ENCODE results near the gene GLE1. TPM values are rescaled to one million over a fixed set of nuclear protein-coding genes. Genes with fewer than 3 reads are reported as not detected.

Gene GLE1
- total RNA-seq, 8 experiments from 2014 or later: 11.9 to 30.4 (median 17.3) TPM

- in situ Hi-C loops (cut with MboI; ENCODE audit: low pct_unique_long_range_greater_than_20kb in 2 of 9, low sequenced_read_pairs in 9 of 9, unreplicated experiment in 9 of 9): no loop called here
- Histone ChIP-seq H3K4me1 (replicated peaks in 1 of 2) (no peaks in the 10 kb centered on the region), H3K27ac (no peak overlapping the region), H3K4me3 (no peak overlapping the region)
- WGBS, 10 experiments: 87 to 100% (median 97%) methylated on average over 1 to 8 of the region's 10 CpGs; no CpG with 5 or more reads in 1 of the 10 experiments
- ATAC-seq (replicated peaks in 6 of 8): no peak
These were observed 23.0 kb upstream of the GLE1 start for GRCh38 chr9:128481561-128481960.

GRCh38 chr9:128482186-128482585 lies 22.3 kb upstream of the GLE1 start:
- ATAC-seq (replicated peaks in 6 of 8): no peak
- Histone ChIP-seq H3K27ac (no peak overlapping the region), H3K4me1 (replicated peaks in 1 of 2) (no peaks in the 10 kb centered on the region), H3K4me3 (no peak overlapping the region)
- in situ Hi-C loops (cut with MboI; ENCODE audit: low pct_unique_long_range_greater_than_20kb in 2 of 9, low sequenced_read_pairs in 9 of 9, unreplicated experiment in 9 of 9): no loop called here
- 85 to 100% (median 98%) methylated on average over 3 to 7 of the region's 7 CpGs; no CpG with 5 or more reads in 1 of the 10 experiments for WGBS, 10 experiments

GRCh38 chr9:128484686-128485413 lies 19.7 kb upstream of the GLE1 start:
- WGBS, 10 experiments: 83 to 100% (median 100%) methylated on average over 1 to 5 of the region's 17 CpGs; no CpG with 5 or more reads in 3 of the 10 experiments
- Histone ChIP-seq H3K27ac (no peak overlapping the region), H3K4me3 (no peak overlapping the region), H3K4me1 (replicated peaks in 1 of 2) (no peaks in the 10 kb centered on the region)
- in situ Hi-C loops (cut with MboI; ENCODE audit: low pct_unique_long_range_greater_than_20kb in 2 of 9, low sequenced_read_pairs in 9 of 9, unreplicated experiment in 9 of 9): no loop called here
- no peak for ATAC-seq (replicated peaks in 6 of 8)

GRCh38 chr9:128485414-128485855 lies 19.1 kb upstream of the GLE1 start:
- no peak overlapping the region for H3K27ac ChIP-seq
- no peak overlapping the region for H3K4me3 ChIP-seq
- no peak for ATAC-seq (replicated peaks in 6 of 8)

DNA sequence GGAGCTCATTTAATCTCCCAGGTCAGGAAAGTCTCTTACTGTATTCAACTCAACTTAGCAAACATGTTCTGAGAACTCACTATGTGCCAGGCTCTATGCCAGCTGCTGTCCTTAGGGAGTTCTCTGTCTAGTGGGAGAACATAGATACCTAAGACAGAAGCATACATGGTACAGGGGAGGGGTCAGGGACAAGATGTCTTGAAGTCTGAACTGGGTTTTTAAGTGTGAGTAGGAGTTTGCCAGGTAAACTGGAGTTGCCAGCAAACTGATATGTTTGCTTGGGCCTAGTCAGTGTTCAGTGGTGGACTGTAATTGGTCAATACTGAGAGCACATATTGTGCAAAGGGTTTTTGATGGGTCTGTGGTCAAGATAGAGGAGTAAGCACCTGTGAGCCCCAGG lies 18.3 kb upstream of the GLE1 start:
- in situ Hi-C loops (cut with MboI; ENCODE audit: low pct_unique_long_range_greater_than_20kb in 2 of 9, low sequenced_read_pairs in 9 of 9, unreplicated experiment in 9 of 9): no loop called here
- H3K4me1 ChIP-seq (replicated peaks in 1 of 2): no peaks in the 10 kb centered on the region
- no peak for ATAC-seq (replicated peaks in 6 of 8)
- H3K4me3 ChIP-seq: no peak overlapping the region
- no peak overlapping the region for H3K27ac ChIP-seq

More at GRCh38 chr9:128485414-128485855, 19.1 kb upstream of the GLE1 start:
- in situ Hi-C loops (cut with MboI; ENCODE audit: low pct_unique_long_range_greater_than_20kb in 2 of 9, low sequenced_read_pairs in 9 of 9, unreplicated experiment in 9 of 9): no loop called here
- WGBS, 10 experiments: 86 to 100% methylated on average over 1 to 2 of the region's 7 CpGs; no CpG with 5 or more reads in 8 of the 10 experiments
- no peaks in the 10 kb centered on the region for H3K4me1 ChIP-seq (replicated peaks in 1 of 2)

DNA sequence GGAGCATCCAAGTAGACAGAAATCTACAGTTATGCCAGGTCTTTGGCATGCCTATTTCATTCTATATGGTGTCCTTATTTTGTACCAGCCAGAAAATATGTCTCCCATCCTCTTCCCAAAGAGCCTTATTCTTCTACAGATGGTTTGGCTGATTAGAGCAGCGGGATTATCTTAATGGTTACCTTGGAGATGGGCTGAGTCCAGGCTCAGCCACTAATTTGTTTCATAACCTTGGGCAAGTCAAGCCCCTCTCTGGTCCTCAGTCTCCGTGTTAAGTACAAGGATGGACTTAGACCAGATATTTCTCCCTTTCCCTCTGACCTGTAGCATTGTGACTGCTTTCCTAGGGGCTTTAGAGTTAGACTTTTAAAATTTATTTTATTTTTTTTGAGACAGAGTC lies 11.1 kb upstream of the GLE1 start:
- in situ Hi-C loops (cut with MboI; ENCODE audit: low pct_unique_long_range_greater_than_20kb in 2 of 9, low sequenced_read_pairs in 9 of 9, unreplicated experiment in 9 of 9): no loop called here
- WGBS, 10 experiments: 80 to 100% (median 100%) methylated on average over 1 to 2 of the region's 2 CpGs; no CpG with 5 or more reads in 3 of the 10 experiments
- no peak for ATAC-seq (replicated peaks in 6 of 8)
- Histone ChIP-seq H3K4me1 (replicated peaks in 1 of 2) (no peaks in the 10 kb centered on the region), H3K27ac (no peak overlapping the region), H3K4me3 (no peak overlapping the region)

- no peaks in the 10 kb centered on the region for H3K4me1 ChIP-seq (replicated peaks in 1 of 2)
- in situ Hi-C loops (cut with MboI; ENCODE audit: low pct_unique_long_range_greater_than_20kb in 2 of 9, low sequenced_read_pairs in 9 of 9, unreplicated experiment in 9 of 9): no loop called here
- WGBS, 10 experiments: 50 to 100% (median 80%) methylated on average over 1 to 8 of the region's 13 CpGs; no CpG with 5 or more reads in 3 of the 10 experiments
- H3K27ac ChIP-seq: no peak overlapping the region
- no peak overlapping the region for H3K4me3 ChIP-seq
- ATAC-seq (replicated peaks in 6 of 8): peak in 2 of 8 experiments; percentile 31 to 55
These were observed 10.3 kb upstream of the GLE1 start for GRCh38 chr9:128494108-128494745.

- H3K27ac ChIP-seq: no peak overlapping the region
- in situ Hi-C loops (cut with MboI; ENCODE audit: low pct_unique_long_range_greater_than_20kb in 2 of 9, low sequenced_read_pairs in 9 of 9, unreplicated experiment in 9 of 9): no loop called here
- H3K4me1 ChIP-seq (replicated peaks in 1 of 2): no peaks in the 10 kb centered on the region
- ATAC-seq (replicated peaks in 6 of 8): peak in 1 of 8 experiments; percentile 19
- H3K4me3 ChIP-seq: no peak overlapping the region
- WGBS, 10 experiments: 56 to 100% (median 82%) methylated on average over 1 to 5 of the region's 5 CpGs; no CpG with 5 or more reads in 2 of the 10 experiments
These were observed 9.8 kb upstream of the GLE1 start for GRCh38 chr9:128494746-128495129.

GRCh38 chr9:128495296-128495695 lies 9.2 kb upstream of the GLE1 start:
- no peaks in the 10 kb centered on the region for H3K4me1 ChIP-seq (replicated peaks in 1 of 2)
- H3K27ac ChIP-seq: no peak overlapping the region
- ATAC-seq (replicated peaks in 6 of 8): no peak
- in situ Hi-C loops (cut with MboI; ENCODE audit: low pct_unique_long_range_greater_than_20kb in 2 of 9, low sequenced_read_pairs in 9 of 9, unreplicated experiment in 9 of 9): no loop called here
- no peak overlapping the region for H3K4me3 ChIP-seq
- WGBS, 10 experiments: 38 to 83% (median 60%) methylated on average over 1 of the region's 1 CpG; no CpG with 5 or more reads in 5 of the 10 experiments

GRCh38 chr9:128495804-128496417 lies 8.6 kb upstream of the GLE1 start:
- no peak overlapping the region for H3K27ac ChIP-seq
- 76 to 88% (median 83%) methylated on average over 2 to 6 of the region's 6 CpGs; no CpG with 5 or more reads in 4 of the 10 experiments for WGBS, 10 experiments
- H3K4me1 ChIP-seq (replicated peaks in 1 of 2): no peaks in the 10 kb centered on the region
- no peak for ATAC-seq (replicated peaks in 6 of 8)
- no peak overlapping the region for H3K4me3 ChIP-seq
- in situ Hi-C loops (cut with MboI; ENCODE audit: low pct_unique_long_range_greater_than_20kb in 2 of 9, low sequenced_read_pairs in 9 of 9, unreplicated experiment in 9 of 9): no loop called here

GRCh38 chr9:128497824-128498610 lies 6.5 kb upstream of the GLE1 start:
- H3K4me1 ChIP-seq (replicated peaks in 1 of 2): no peaks in the 10 kb centered on the region
- H3K4me3 ChIP-seq: no peak overlapping the region
- no peak overlapping the region for H3K27ac ChIP-seq
- 80 to 100% (median 97%) methylated on average over 1 to 11 of the region's 11 CpGs; no CpG with 5 or more reads in 1 of the 10 experiments for WGBS, 10 experiments
- in situ Hi-C loops (cut with MboI; ENCODE audit: low pct_unique_long_range_greater_than_20kb in 2 of 9, low sequenced_read_pairs in 9 of 9, unreplicated experiment in 9 of 9): no loop called here
- ATAC-seq (replicated peaks in 6 of 8): no peak

DNA sequence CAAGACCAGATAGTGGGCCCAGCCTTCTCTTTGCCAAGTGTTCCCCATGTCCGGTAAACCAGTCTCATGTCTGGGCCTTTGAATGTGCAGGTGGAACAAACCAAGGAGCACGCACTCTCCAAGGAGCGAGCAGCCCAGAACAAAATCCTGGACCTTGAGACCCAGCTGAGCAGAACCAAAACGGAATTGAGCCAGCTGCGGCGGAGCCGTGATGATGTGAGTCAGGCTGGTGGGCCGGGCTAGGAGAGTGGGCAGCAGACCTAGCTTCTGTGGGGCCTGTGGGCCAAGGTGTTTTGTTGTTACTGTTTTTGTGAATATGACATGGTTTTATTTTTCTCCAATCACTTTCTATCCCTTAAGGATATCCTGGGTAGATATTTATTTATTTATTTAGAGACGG lies 5.6 kb upstream of the GLE1 start:
- in situ Hi-C loops (cut with MboI; ENCODE audit: low pct_unique_long_range_greater_than_20kb in 2 of 9, low sequenced_read_pairs in 9 of 9, unreplicated experiment in 9 of 9): no loop called here
- H3K4me1 ChIP-seq (replicated peaks in 1 of 2): peaks cover 0 to 3% of the 10 kb centered on the region in 2 donors
- H3K27ac ChIP-seq: no peak overlapping the region
- H3K4me3 ChIP-seq: no peak overlapping the region
- 80 to 100% (median 100%) methylated on average over 1 to 4 of the region's 9 CpGs; no CpG with 5 or more reads in 4 of the 10 experiments for WGBS, 10 experiments
- ATAC-seq (replicated peaks in 6 of 8): no peak

DNA sequence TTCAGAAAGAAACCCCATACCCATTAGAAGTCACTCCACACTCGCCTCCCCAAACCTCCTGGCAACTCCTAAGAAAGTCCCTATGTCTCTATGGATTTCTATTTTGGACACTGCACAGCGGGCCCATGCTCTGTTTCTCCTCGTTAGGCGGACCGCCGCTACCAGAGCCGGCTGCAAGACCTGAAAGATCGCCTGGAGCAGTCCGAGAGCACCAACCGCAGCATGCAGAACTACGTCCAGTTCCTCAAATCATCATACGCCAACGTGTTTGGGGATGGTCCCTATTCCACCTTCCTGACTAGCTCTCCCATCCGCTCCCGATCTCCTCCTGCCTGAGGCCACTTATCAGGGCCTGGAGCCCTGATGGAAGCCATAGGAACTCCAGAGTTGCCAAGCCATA lies 4.6 kb upstream of the GLE1 start:
- WGBS, 10 experiments: 79 to 100% (median 98%) methylated on average over 4 to 8 of the region's 15 CpGs; no CpG with 5 or more reads in 5 of the 10 experiments
- in situ Hi-C loops (cut with MboI; ENCODE audit: low pct_unique_long_range_greater_than_20kb in 2 of 9, low sequenced_read_pairs in 9 of 9, unreplicated experiment in 9 of 9): no loop called here
- no peak for ATAC-seq (replicated peaks in 6 of 8)
- no peak overlapping the region for H3K4me3 ChIP-seq
- no peak overlapping the region for H3K27ac ChIP-seq
- peaks cover 0 to 3% of the 10 kb centered on the region in 2 donors for H3K4me1 ChIP-seq (replicated peaks in 1 of 2)
